ENCODE results near the gene RPS16.
"Not testable (repeated sequence)": the region's sequence is repeated elsewhere in the genome, so short reads cannot be mapped to it uniquely, and the experiment has no call there.

The RPS16 gene

GRCh38 chr19:39472746-39473442 is 37.1 kb upstream of the RPS16 start:
- Histone ChIP-seq H2AFZ (ENCODE audit: low read length, unreplicated experiment) (no peak overlapping the region), H3K36me3 (ENCODE audit: insufficient read depth, low read length) (peaks cover 4% of the 10 kb centered on the region), H3K27me3 (ENCODE audit: insufficient read depth, low read length) (no peaks in the 10 kb centered on the region), H3K4me1 (ENCODE audit: control insufficient read depth, insufficient read depth, low read length, unreplicated experiment) (no peaks in the 10 kb centered on the region), H3K79me2 (ENCODE audit: control insufficient read depth, insufficient read depth, low read length, unreplicated experiment) (no peaks in the 10 kb centered on the region), H3K4me3 (ENCODE audit: low read depth, low read length) (no peak overlapping the region), H3K27ac (ENCODE audit: low read depth, low read length) (no peak overlapping the region)

GRCh38 chr19:39471756-39472536 is 36.2 kb upstream of the RPS16 start:
- Histone ChIP-seq H3K4me3 (ENCODE audit: low read depth, low read length) (no peak overlapping the region), H2AFZ (ENCODE audit: low read length, unreplicated experiment) (no peak overlapping the region), H3K27me3 (ENCODE audit: insufficient read depth, low read length) (no peaks in the 10 kb centered on the region), H3K36me3 (ENCODE audit: insufficient read depth, low read length) (peaks cover 4% of the 10 kb centered on the region), H3K4me1 (ENCODE audit: control insufficient read depth, insufficient read depth, low read length, unreplicated experiment) (no peaks in the 10 kb centered on the region), H3K79me2 (ENCODE audit: control insufficient read depth, insufficient read depth, low read length, unreplicated experiment) (no peaks in the 10 kb centered on the region), H3K27ac (ENCODE audit: low read depth, low read length) (no peak overlapping the region)

GRCh38 chr19:39470724-39471339 is 35.1 kb upstream of the RPS16 start:
- Histone ChIP-seq H3K79me2 (ENCODE audit: control insufficient read depth, insufficient read depth, low read length, unreplicated experiment) (no peaks in the 10 kb centered on the region), H3K36me3 (ENCODE audit: insufficient read depth, low read length) (peaks cover 4% of the 10 kb centered on the region)

GRCh38 chr19:39469567-39469966 is 33.8 kb upstream of the RPS16 start:
- Histone ChIP-seq H3K27me3 (ENCODE audit: insufficient read depth, low read length) (no peaks in the 10 kb centered on the region), H2AFZ (ENCODE audit: low read length, unreplicated experiment) (no peak overlapping the region), H3K36me3 (ENCODE audit: insufficient read depth, low read length) (peaks cover 4% of the 10 kb centered on the region), H3K27ac (ENCODE audit: low read depth, low read length) (no peak overlapping the region), H3K4me1 (ENCODE audit: control insufficient read depth, insufficient read depth, low read length, unreplicated experiment) (no peaks in the 10 kb centered on the region), H3K4me3 (ENCODE audit: low read depth, low read length) (no peak overlapping the region), H3K79me2 (ENCODE audit: control insufficient read depth, insufficient read depth, low read length, unreplicated experiment) (no peaks in the 10 kb centered on the region)

More at GRCh38 chr19:39470724-39471339, 35.1 kb upstream of the RPS16 start:
- Histone ChIP-seq H3K4me3 (ENCODE audit: low read depth, low read length) (no peak overlapping the region), H2AFZ (ENCODE audit: low read length, unreplicated experiment) (no peak overlapping the region), H3K4me1 (ENCODE audit: control insufficient read depth, insufficient read depth, low read length, unreplicated experiment) (no peaks in the 10 kb centered on the region), H3K27me3 (ENCODE audit: insufficient read depth, low read length) (no peaks in the 10 kb centered on the region), H3K27ac (ENCODE audit: low read depth, low read length) (no peak overlapping the region)

- no peak overlapping the region for H2AFZ ChIP-seq (ENCODE audit: low read length, unreplicated experiment)
- no peak overlapping the region for H3K27ac ChIP-seq (ENCODE audit: low read depth, low read length)
- H3K36me3 ChIP-seq (ENCODE audit: insufficient read depth, low read length) = no peaks in the 10 kb centered on the region; the same call in 1 of the 2 replicates
- H3K4me3 ChIP-seq (ENCODE audit: low read depth, low read length) = no peak overlapping the region
- no peaks in the 10 kb centered on the region for H3K4me1 ChIP-seq (ENCODE audit: control insufficient read depth, insufficient read depth, low read length, unreplicated experiment)
- H3K27me3 ChIP-seq (ENCODE audit: insufficient read depth, low read length) = no peaks in the 10 kb centered on the region
- H3K79me2 ChIP-seq (ENCODE audit: control insufficient read depth, insufficient read depth, low read length, unreplicated experiment) = no peaks in the 10 kb centered on the region
These were observed 33.3 kb upstream of the RPS16 start for GRCh38 chr19:39469036-39469435.

- H3K4me1 ChIP-seq (ENCODE audit: control insufficient read depth, insufficient read depth, low read length, unreplicated experiment) = no peaks in the 10 kb centered on the region
- no peak overlapping the region for H3K4me3 ChIP-seq (ENCODE audit: low read depth, low read length)
- no peaks in the 10 kb centered on the region; the same call in 1 of the 2 replicates for H3K36me3 ChIP-seq (ENCODE audit: insufficient read depth, low read length)
- no peak overlapping the region for H3K27ac ChIP-seq (ENCODE audit: low read depth, low read length)
- no peaks in the 10 kb centered on the region for H3K79me2 ChIP-seq (ENCODE audit: control insufficient read depth, insufficient read depth, low read length, unreplicated experiment)
- no peaks in the 10 kb centered on the region for H3K27me3 ChIP-seq (ENCODE audit: insufficient read depth, low read length)
- no peak overlapping the region for H2AFZ ChIP-seq (ENCODE audit: low read length, unreplicated experiment)
These were observed 32.2 kb upstream of the RPS16 start for GRCh38 chr19:39467941-39468340.

GRCh38 chr19:39465956-39466747 is 30.4 kb upstream of the RPS16 start:
- H3K27ac ChIP-seq (ENCODE audit: low read depth, low read length) = no peak overlapping the region
- no peak overlapping the region for H2AFZ ChIP-seq (ENCODE audit: low read length, unreplicated experiment)
- no peak overlapping the region for H3K4me3 ChIP-seq (ENCODE audit: low read depth, low read length)
- H3K4me1 ChIP-seq (ENCODE audit: control insufficient read depth, insufficient read depth, low read length, unreplicated experiment) = no peaks in the 10 kb centered on the region
- no peaks in the 10 kb centered on the region for H3K79me2 ChIP-seq (ENCODE audit: control insufficient read depth, insufficient read depth, low read length, unreplicated experiment)
- no peaks in the 10 kb centered on the region for H3K27me3 ChIP-seq (ENCODE audit: insufficient read depth, low read length)
- H3K36me3 ChIP-seq (ENCODE audit: insufficient read depth, low read length) = no peaks in the 10 kb centered on the region; the same call in 1 of the 2 replicates

- H3K36me3 ChIP-seq (ENCODE audit: insufficient read depth, low read length) = no peaks in the 10 kb centered on the region
- H2AFZ ChIP-seq (ENCODE audit: low read length, unreplicated experiment) = no peak overlapping the region
- no peaks in the 10 kb centered on the region for H3K79me2 ChIP-seq (ENCODE audit: control insufficient read depth, insufficient read depth, low read length, unreplicated experiment)
- H3K4me3 ChIP-seq (ENCODE audit: low read depth, low read length) = no peak overlapping the region
- H3K27me3 ChIP-seq (ENCODE audit: insufficient read depth, low read length) = no peaks in the 10 kb centered on the region
- no peak overlapping the region for H3K27ac ChIP-seq (ENCODE audit: low read depth, low read length)
- no peaks in the 10 kb centered on the region for H3K4me1 ChIP-seq (ENCODE audit: control insufficient read depth, insufficient read depth, low read length, unreplicated experiment)
These were observed 27.7 kb upstream of the RPS16 start for GRCh38 chr19:39463403-39463802.

GRCh38 chr19:39451257-39451656 is 15.5 kb upstream of the RPS16 start:
- not testable (repeated sequence) for H3K36me3 ChIP-seq (ENCODE audit: insufficient read depth, low read length); H3K4me3 ChIP-seq (ENCODE audit: low read depth, low read length); H3K27ac ChIP-seq (ENCODE audit: low read depth, low read length); H3K27me3 ChIP-seq (ENCODE audit: insufficient read depth, low read length); H2AFZ ChIP-seq (ENCODE audit: low read length, unreplicated experiment)
- peaks cover 66% of the 10 kb centered on the region for H3K79me2 ChIP-seq (ENCODE audit: control insufficient read depth, insufficient read depth, low read length, unreplicated experiment)
- peaks cover 15% of the 10 kb centered on the region for H3K4me1 ChIP-seq (ENCODE audit: control insufficient read depth, insufficient read depth, low read length, unreplicated experiment)

- H3K4me3 ChIP-seq (ENCODE audit: low read depth, low read length) = no peak overlapping the region
- no peaks in the 10 kb centered on the region for H3K36me3 ChIP-seq (ENCODE audit: insufficient read depth, low read length)
- H3K27ac ChIP-seq (ENCODE audit: low read depth, low read length) = no peak overlapping the region
These were observed 13.5 kb upstream of the RPS16 start for GRCh38 chr19:39449116-39449797.

More at GRCh38 chr19:39449116-39449797, 13.5 kb upstream of the RPS16 start:
- H3K79me2 ChIP-seq (ENCODE audit: control insufficient read depth, insufficient read depth, low read length, unreplicated experiment) = peaks cover 81% of the 10 kb centered on the region
- H3K27me3 ChIP-seq (ENCODE audit: insufficient read depth, low read length) = no peaks in the 10 kb centered on the region
- H2AFZ ChIP-seq (ENCODE audit: low read length, unreplicated experiment) = no peak overlapping the region
- H3K4me1 ChIP-seq (ENCODE audit: control insufficient read depth, insufficient read depth, low read length, unreplicated experiment) = peaks cover 15% of the 10 kb centered on the region

Data from ACC112 (cell line).